ENCODE data around the gene GALNT13.

GALNT13 gene

GRCh38 chr2:154140249-154141025 lies 268.7 kb downstream of the GALNT13 start:
- TF ChIP-seq, protein P1, sequence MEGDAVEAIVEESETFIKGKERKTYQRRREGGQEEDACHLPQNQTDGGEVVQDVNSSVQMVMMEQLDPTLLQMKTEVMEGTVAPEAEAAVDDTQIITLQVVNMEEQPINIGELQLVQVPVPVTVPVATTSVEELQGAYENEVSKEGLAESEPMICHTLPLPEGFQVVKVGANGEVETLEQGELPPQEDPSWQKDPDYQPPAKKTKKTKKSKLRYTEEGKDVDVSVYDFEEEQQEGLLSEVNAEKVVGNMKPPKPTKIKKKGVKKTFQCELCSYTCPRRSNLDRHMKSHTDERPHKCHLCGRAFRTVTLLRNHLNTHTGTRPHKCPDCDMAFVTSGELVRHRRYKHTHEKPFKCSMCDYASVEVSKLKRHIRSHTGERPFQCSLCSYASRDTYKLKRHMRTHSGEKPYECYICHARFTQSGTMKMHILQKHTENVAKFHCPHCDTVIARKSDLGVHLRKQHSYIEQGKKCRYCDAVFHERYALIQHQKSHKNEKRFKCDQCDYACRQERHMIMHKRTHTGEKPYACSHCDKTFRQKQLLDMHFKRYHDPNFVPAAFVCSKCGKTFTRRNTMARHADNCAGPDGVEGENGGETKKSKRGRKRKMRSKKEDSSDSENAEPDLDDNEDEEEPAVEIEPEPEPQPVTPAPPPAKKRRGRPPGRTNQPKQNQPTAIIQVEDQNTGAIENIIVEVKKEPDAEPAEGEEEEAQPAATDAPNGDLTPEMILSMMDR (IDR thresholded peaks at IDR 0.05; ENCODE audit: low read depth, low read length, missing control alignments): no peak
- no peak for DNase-seq (ENCODE audit: low read depth)

GRCh38 chr2:154142480-154142879 lies 270.8 kb downstream of the GALNT13 start:
- TF ChIP-seq, protein P1 (IDR thresholded peaks at IDR 0.05; ENCODE audit: low read depth, low read length, missing control alignments): no peak
- no peak for DNase-seq (ENCODE audit: low read depth)
- H3K4me3 ChIP-seq (ENCODE audit: low read depth, low read length): no peak overlapping the region

More at GRCh38 chr2:154140249-154141025, 268.7 kb downstream of the GALNT13 start:
- H3K4me3 ChIP-seq (ENCODE audit: low read depth, low read length): no peak overlapping the region

DNA sequence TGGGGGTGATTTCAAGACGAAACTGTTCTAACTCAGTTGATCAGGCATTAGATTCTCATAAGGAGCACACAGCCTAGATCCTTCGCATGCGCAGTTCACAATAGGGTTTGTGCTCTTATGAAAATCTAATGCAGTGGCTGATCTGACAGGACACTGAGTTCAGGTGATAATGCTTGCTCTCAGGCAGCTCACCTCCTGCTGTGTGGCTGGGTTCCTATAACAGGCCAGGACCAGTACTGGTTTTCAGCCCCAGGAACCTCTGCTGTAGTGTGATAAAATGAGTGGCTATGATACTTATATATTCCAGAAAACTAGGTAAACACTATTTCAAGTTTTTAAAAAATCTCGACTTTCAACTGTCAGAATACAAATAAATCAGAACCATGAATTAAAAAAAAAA lies 271.4 kb downstream of the GALNT13 start:
- TF ChIP-seq, protein P1 (IDR thresholded peaks at IDR 0.05; ENCODE audit: low read depth, low read length, missing control alignments): no peak
- no peak overlapping the region for H3K4me3 ChIP-seq (ENCODE audit: low read depth, low read length)
- DNase-seq (ENCODE audit: low read depth): no peak

- no peak overlapping the region for H3K4me3 ChIP-seq (ENCODE audit: low read depth, low read length)
- TF ChIP-seq, protein P1 (IDR thresholded peaks at IDR 0.05; ENCODE audit: low read depth, low read length, missing control alignments): no peak
- DNase-seq (ENCODE audit: low read depth): no peak
These were observed 286.4 kb downstream of the GALNT13 start for GRCh38 chr2:154158101-154158500.

- TF ChIP-seq, protein P1 (IDR thresholded peaks at IDR 0.05; ENCODE audit: low read depth, low read length, missing control alignments): no peak
- no peak for DNase-seq (ENCODE audit: low read depth)
These were observed 289.6 kb downstream of the GALNT13 start for GRCh38 chr2:154161286-154161685.

GRCh38 chr2:154170400-154170799 lies 298.7 kb downstream of the GALNT13 start:
- DNase-seq (ENCODE audit: low read depth): no peak
- H3K4me3 ChIP-seq (ENCODE audit: low read depth, low read length): no peak overlapping the region
- TF ChIP-seq, protein P1 (IDR thresholded peaks at IDR 0.05; ENCODE audit: low read depth, low read length, missing control alignments): no peak

More at GRCh38 chr2:154161286-154161685, 289.6 kb downstream of the GALNT13 start:
- H3K4me3 ChIP-seq (ENCODE audit: low read depth, low read length): no peak overlapping the region

GRCh38 chr2:154173164-154173563 lies 301.4 kb downstream of the GALNT13 start:
- TF ChIP-seq, protein P1 (IDR thresholded peaks at IDR 0.05; ENCODE audit: low read depth, low read length, missing control alignments): no peak

More at GRCh38 chr2:154173164-154173563, 301.4 kb downstream of the GALNT13 start:
- DNase-seq (ENCODE audit: low read depth): no peak
- no peak overlapping the region for H3K4me3 ChIP-seq (ENCODE audit: low read depth, low read length)

Measured in GM12864 (cell line).